Kidney epithelial cell (primary cell): ENCODE results near the gene MRPS34. TPM values are rescaled to one million over a fixed set of nuclear protein-coding genes. Genes with fewer than 3 reads are reported as not detected.

ENCODE experiments used
- DNase-seq: peaks from one replicate; pipeline ENCODE4 v3.0.0-alpha.2; 2010; ENCODE audit warnings: low read depth
- H3K27me3 ChIP-seq: 2 replicates; pipeline ENCODE4 v1.6.0; 2011; ENCODE audit warnings: low read length; ENCODE audit not compliant: control insufficient read depth, insufficient read depth
- H3K36me3 ChIP-seq: 2 replicates; pipeline ENCODE4 v1.5.1; 2011; ENCODE audit warnings: low read length; ENCODE audit not compliant: control insufficient read depth, insufficient read depth
- H3K4me3 ChIP-seq: 2 replicates; pipeline ENCODE4 v1.5.1; 2011; ENCODE audit warnings: low read depth, mild to moderate bottlenecking, control low read depth, low read length
- CTCF ChIP-seq: IDR thresholded peaks from 2 replicates; pipeline ENCODE4 v1.5.1; 2011; ENCODE audit warnings: mild to moderate bottlenecking, moderate library complexity, low read length, control low read depth, inconsistent platforms; ENCODE audit not compliant: insufficient read depth, poor library complexity, severe bottlenecking
- total RNA-seq: library from RNA; depleted of rRNA; stranded (reverse); fragments of >200 nt; gene quantifications from 2 replicates; pipeline ENCODE4 v1.2.3, GENCODE V29; 2015

The MRPS34 gene
- total RNA-seq, 1 donor from 2014 or later = 108 TPM

GRCh38 chr16:1747934-1748333 lies 25.0 kb downstream of the MRPS34 start:
- peaks cover 1% of the 10 kb centered on the region for H3K36me3 ChIP-seq

GRCh38 chr16:1746693-1747195 lies 26.2 kb downstream of the MRPS34 start:
- Histone ChIP-seq H3K27me3 (no peaks in the 10 kb centered on the region), H3K36me3 (peaks cover 1% of the 10 kb centered on the region)
- no peak for DNase-seq

More at GRCh38 chr16:1747934-1748333, 25.0 kb downstream of the MRPS34 start:
- no peak for TF ChIP-seq CTCF
- Histone ChIP-seq H3K4me3 (no peak overlapping the region), H3K27me3 (no peaks in the 10 kb centered on the region)
- DNase-seq = no peak

DNA sequence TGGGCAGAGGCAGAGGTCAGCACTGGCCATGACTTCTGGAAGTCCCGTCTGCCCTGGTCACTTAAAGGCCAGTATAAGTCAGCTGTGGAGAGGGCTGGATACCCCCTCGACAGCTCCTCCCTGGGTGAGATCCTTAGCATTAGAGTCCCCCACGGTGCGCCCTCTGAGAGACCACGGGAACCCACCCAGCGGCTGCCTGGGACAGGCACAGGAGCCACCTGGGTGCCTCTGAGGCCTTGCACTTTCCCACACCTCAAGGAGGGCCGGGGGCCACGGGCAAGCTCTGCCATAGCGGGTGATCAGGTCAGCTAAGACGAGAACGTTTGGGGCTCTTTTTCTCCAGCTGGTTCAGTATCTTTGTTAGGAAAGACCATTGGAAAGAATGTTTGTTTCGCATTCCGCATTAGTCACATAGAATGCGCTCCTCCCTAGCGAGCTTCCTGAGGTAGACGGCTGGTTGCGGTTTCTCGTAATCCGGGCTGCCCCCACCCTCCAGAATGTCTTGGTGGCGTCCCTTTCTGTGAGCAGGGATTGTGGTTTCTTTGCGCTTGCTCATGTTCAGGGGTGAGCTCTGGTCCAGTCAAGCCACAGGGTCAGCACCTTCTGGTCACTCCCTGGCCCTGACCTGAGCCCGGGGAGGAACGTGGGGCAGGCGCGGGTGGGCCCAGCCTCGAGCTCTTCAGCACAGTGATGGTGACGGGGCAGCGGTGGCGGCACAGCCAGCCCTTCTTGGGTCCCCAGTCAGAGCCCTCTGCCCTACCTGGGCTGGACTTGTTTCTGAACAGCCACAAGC lies 26.8 kb downstream of the MRPS34 start:
- H3K27me3 ChIP-seq = no peaks in the 10 kb centered on the region
- H3K4me3 ChIP-seq = no peak overlapping the region
- peaks cover 1% of the 10 kb centered on the region for H3K36me3 ChIP-seq
- no peak for DNase-seq
- no peak for TF ChIP-seq CTCF

More at GRCh38 chr16:1746693-1747195, 26.2 kb downstream of the MRPS34 start:
- no peak overlapping the region for H3K4me3 ChIP-seq
- no peak for TF ChIP-seq CTCF

GRCh38 chr16:1745181-1745899 lies 27.6 kb downstream of the MRPS34 start:
- no peak for TF ChIP-seq CTCF
- H3K4me3 ChIP-seq = no peak overlapping the region
- no peak for DNase-seq

DNA sequence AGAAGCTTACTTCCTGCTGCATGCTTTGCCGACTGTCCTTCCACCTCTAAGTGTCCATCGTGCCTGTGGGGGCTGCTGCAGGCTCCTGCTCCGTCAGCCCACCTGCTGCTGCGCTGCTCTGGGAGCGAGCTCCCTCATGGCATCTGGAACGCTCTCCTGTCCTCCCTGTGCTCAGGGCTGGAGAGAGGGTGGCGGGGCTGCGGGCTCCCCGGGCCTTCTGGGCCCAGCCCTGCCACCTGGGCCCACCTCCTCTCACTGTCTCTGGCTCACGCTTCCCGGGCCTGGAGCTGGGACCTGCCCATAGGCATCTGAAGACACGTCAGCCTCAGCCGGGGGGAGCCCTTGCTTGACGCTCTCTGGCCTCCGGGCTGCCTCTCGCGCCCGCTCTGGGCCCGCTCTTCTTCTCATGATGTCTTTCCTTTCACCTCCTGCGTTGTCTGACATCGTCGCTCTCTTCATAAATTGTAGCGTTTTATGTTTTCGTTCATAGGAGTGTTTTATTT lies 28.5 kb downstream of the MRPS34 start:
- Histone ChIP-seq H3K4me3 (no peak overlapping the region), H3K36me3 (peaks cover 1% of the 10 kb centered on the region), H3K27me3 (no peaks in the 10 kb centered on the region)
- no peak for TF ChIP-seq CTCF
- no peak for DNase-seq

More at GRCh38 chr16:1745181-1745899, 27.6 kb downstream of the MRPS34 start:
- Histone ChIP-seq H3K27me3 (no peaks in the 10 kb centered on the region), H3K36me3 (peaks cover 1% of the 10 kb centered on the region)
